ENCODE measurements around the gene ATAT1. TPM values are rescaled to one million over a fixed set of nuclear protein-coding genes. Genes with fewer than 3 reads are reported as not detected.

ATAT1 gene
- total and polyA plus RNA-seq, 2 of the 4 experiments (the other 2 are of a cell fraction), result 5.6 to 15.5 TPM

- TF ChIP-seq USF2 (IDR thresholded peaks at IDR 0.05; ENCODE audit: low read depth, low read length), result no peak
Measured at GRCh38 chr6:30682143-30683117, 55.8 kb downstream of the ATAT1 start (continued).
